Vagina (tissue), 2 donors: Measurements from ENCODE around the gene ZNF30.
"Not testable (repeated sequence)": the region's sequence is repeated elsewhere in the genome, so short reads cannot be mapped to it uniquely, and the experiment has no call there.

Experiments
- CTCF ChIP-seq, 3 experiments: fragments of 450-650 bp in 2 of 3; fragments of 200-600 bp in 1 of 3; sonication (generic) in 1 of 3; IDR thresholded peaks; one replicate each; pipeline ENCODE4 v1.5.1; 2017 to 2019; ENCODE audit warnings: antibody characterized with exemption in 3 of 3, mild to moderate bottlenecking in 2 of 3, moderate library complexity in 2 of 3
- POLR2A ChIP-seq, 2 donors: fragments of 450-650 bp; IDR thresholded peaks; one replicate each; pipeline ENCODE4 v1.6.1; 2017; ENCODE audit warnings: antibody characterized with exemption in 2 of 2, mild to moderate bottlenecking in 2 of 2, moderate library complexity in 2 of 2
- POLR2AphosphoS5 ChIP-seq, 2 donors: sonication (generic); formaldehyde crosslinking; IDR thresholded peaks; one replicate each; pipeline ENCODE4 v1.9.0; 2017; ENCODE audit warnings: antibody characterized with exemption in 2 of 2, mild to moderate bottlenecking in 2 of 2, low read depth in 1 of 2; ENCODE audit not compliant: insufficient read depth in 1 of 2

- not testable (repeated sequence) for TF ChIP-seq CTCF (IDR thresholded peaks at IDR 0.05); POLR2A (IDR thresholded peaks at IDR 0.05); POLR2AphosphoS5 (IDR thresholded peaks at IDR 0.05; ENCODE audit: insufficient read depth in 1 of 2, low read depth in 1 of 2)
Measured at GRCh38 chr19:34992582-34992981, 65.9 kb downstream of the ZNF30 start.
